ENCODE measurements around the gene TAS2R38. TPM values are rescaled to one million over a fixed set of nuclear protein-coding genes. Genes with fewer than 3 reads are reported as not detected.

Gene TAS2R38
- total RNA-seq = not detected

DNA sequence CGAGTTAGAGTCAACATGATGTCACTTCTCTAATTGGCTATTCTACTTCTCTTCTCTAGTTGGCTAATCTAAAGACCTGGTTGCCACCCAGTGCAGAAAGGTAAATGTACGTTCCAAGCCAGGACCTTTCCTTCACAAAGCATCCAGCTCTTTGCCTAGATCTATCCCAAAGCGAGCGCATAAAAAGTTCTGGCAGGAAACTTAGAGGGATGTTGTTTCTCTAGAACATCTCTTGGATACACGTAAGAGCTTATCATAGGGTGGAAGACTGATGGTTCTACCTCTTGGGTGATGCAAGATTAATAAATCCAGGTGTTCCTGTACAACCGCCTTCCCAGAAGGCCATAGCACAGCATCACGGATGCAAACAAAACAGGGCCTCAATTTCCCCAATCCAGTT is at the start of gene TAS2R38:
Gene TAS2R38 (minus strand): TSS at position 101 of the 400 bp plus-strand sequence. CDS start 84 bp downstream, at position 17.
- no peaks in the 10 kb centered on the region for H3K27me3 ChIP-seq
- TF ChIP-seq, protein P1, sequence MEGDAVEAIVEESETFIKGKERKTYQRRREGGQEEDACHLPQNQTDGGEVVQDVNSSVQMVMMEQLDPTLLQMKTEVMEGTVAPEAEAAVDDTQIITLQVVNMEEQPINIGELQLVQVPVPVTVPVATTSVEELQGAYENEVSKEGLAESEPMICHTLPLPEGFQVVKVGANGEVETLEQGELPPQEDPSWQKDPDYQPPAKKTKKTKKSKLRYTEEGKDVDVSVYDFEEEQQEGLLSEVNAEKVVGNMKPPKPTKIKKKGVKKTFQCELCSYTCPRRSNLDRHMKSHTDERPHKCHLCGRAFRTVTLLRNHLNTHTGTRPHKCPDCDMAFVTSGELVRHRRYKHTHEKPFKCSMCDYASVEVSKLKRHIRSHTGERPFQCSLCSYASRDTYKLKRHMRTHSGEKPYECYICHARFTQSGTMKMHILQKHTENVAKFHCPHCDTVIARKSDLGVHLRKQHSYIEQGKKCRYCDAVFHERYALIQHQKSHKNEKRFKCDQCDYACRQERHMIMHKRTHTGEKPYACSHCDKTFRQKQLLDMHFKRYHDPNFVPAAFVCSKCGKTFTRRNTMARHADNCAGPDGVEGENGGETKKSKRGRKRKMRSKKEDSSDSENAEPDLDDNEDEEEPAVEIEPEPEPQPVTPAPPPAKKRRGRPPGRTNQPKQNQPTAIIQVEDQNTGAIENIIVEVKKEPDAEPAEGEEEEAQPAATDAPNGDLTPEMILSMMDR (IDR thresholded peaks at IDR 0.05) = no peak
- H3K27ac ChIP-seq = no peak within 1 kb of the TSS
- no peak for DNase-seq (ENCODE audit: low spot score in 2 of 2)
- intact Hi-C loops (cut with DNase I) = loop anchor here (10.0 kb wide), 1 partner anchor 121 kb away; no protein-coding TSS in a partner anchor
- H3K4me1 ChIP-seq = no peaks in the 10 kb centered on the region
- no peak within 1 kb of the TSS for H3K4me3 ChIP-seq
- H3K9me3 ChIP-seq = no peaks in the 10 kb centered on the region
- no peaks in the 10 kb centered on the region for H3K36me3 ChIP-seq

DNA sequence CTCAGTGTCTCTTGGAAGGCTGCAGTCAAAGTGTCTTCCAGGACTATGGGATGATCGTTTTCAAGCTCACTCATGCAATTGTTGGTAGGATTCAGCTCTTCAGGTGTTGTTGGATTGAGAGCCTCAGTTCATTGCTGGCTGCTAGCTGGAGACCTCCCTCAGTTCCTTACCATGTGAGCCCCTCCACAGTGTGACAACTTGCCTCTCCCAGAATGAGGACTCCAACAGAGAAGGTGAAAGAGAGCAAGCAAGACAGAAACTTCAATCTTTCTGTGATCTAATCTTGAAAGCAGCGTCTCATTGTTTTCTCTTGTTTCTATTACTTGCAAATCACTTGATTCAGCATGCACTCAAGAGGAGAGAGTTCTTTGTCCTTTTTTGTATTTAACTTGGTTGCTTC is 44.6 kb upstream of the TAS2R38 start:
- no peak for DNase-seq (ENCODE audit: low spot score in 2 of 2)
- no peaks in the 10 kb centered on the region for H3K4me1 ChIP-seq
- no peak overlapping the region for H3K27ac ChIP-seq
- no peaks in the 10 kb centered on the region for H3K27me3 ChIP-seq
- H3K36me3 ChIP-seq = no peaks in the 10 kb centered on the region
- no peak overlapping the region for H3K4me3 ChIP-seq
- TF ChIP-seq, protein P1 (IDR thresholded peaks at IDR 0.05) = no peak
- intact Hi-C loops (cut with DNase I) = no loop called here
- H3K9me3 ChIP-seq = no peaks in the 10 kb centered on the region

GRCh38 chr7:142017451-142017850 is 43.9 kb upstream of the TAS2R38 start:
- H3K4me1 ChIP-seq = no peaks in the 10 kb centered on the region
- H3K27me3 ChIP-seq = no peaks in the 10 kb centered on the region
- TF ChIP-seq, protein P1 (IDR thresholded peaks at IDR 0.05) = no peak
- intact Hi-C loops (cut with DNase I) = no loop called here
- no peak for DNase-seq (ENCODE audit: low spot score in 2 of 2)
- H3K27ac ChIP-seq = no peak overlapping the region
- no peaks in the 10 kb centered on the region for H3K36me3 ChIP-seq
- H3K4me3 ChIP-seq = no peak overlapping the region
- H3K9me3 ChIP-seq = no peaks in the 10 kb centered on the region

- no peaks in the 10 kb centered on the region for H3K9me3 ChIP-seq
- no peak for DNase-seq (ENCODE audit: low spot score in 2 of 2)
- no peaks in the 10 kb centered on the region for H3K27me3 ChIP-seq
- TF ChIP-seq, protein P1 (IDR thresholded peaks at IDR 0.05) = no peak
- H3K4me1 ChIP-seq = no peaks in the 10 kb centered on the region
- intact Hi-C loops (cut with DNase I) = no loop called here
- no peak overlapping the region for H3K27ac ChIP-seq
- H3K36me3 ChIP-seq = no peaks in the 10 kb centered on the region
- H3K4me3 ChIP-seq = no peak overlapping the region
These were observed 39.4 kb upstream of the TAS2R38 start for GRCh38 chr7:142012825-142013511.

GRCh38 chr7:142010952-142011548 is 37.5 kb upstream of the TAS2R38 start:
- no peak for DNase-seq (ENCODE audit: low spot score in 2 of 2)
- no peaks in the 10 kb centered on the region for H3K4me1 ChIP-seq
- H3K27ac ChIP-seq = no peak overlapping the region
- H3K27me3 ChIP-seq = no peaks in the 10 kb centered on the region
- TF ChIP-seq, protein P1 (IDR thresholded peaks at IDR 0.05) = no peak
- H3K4me3 ChIP-seq = no peak overlapping the region
- no peaks in the 10 kb centered on the region for H3K36me3 ChIP-seq
- no peaks in the 10 kb centered on the region for H3K9me3 ChIP-seq
- intact Hi-C loops (cut with DNase I) = no loop called here

Measured in ascending aorta (tissue), 2 donors.